DOHH2 (cell line): ENCODE data around the gene ANXA10.
"Not testable (repeated sequence)": the region's sequence is repeated elsewhere in the genome, so short reads cannot be mapped to it uniquely, and the experiment has no call there.

Source experiments
- H3F3A ChIP-seq: fragments of 200-600 bp; sonication (generic), shearing (Covaris generic); 2 replicates; pipeline ENCODE4 v1.6.0; 2016; ENCODE audit warnings: antibody characterized with exemption, mild to moderate bottlenecking; ENCODE audit not compliant: control insufficient read depth, insufficient read depth
- H3K27ac ChIP-seq: fragments of 200-600 bp; sonication (generic); 2 replicates; pipeline ENCODE4 v1.5.1; 2014; ENCODE audit warnings: low read depth, mild to moderate bottlenecking, low read length, moderate library complexity
- H3K27me3 ChIP-seq: fragments of 200-600 bp; sonication (generic); 2 replicates; pipeline ENCODE4 v1.6.1; 2014; ENCODE audit warnings: mild to moderate bottlenecking, low read length, mixed read lengths; ENCODE audit not compliant: control insufficient read depth
- H3K36me3 ChIP-seq: fragments of 200-600 bp; sonication (generic); 2 replicates; pipeline ENCODE4 v1.6.1; 2014; ENCODE audit warnings: mild to moderate bottlenecking, low read length, moderate library complexity, mixed read lengths; ENCODE audit not compliant: control insufficient read depth
- H3K4me1 ChIP-seq: fragments of 200-600 bp; sonication (generic); 2 replicates; pipeline ENCODE4 v1.6.1; 2014; ENCODE audit warnings: mild to moderate bottlenecking, low read length, mixed read lengths; ENCODE audit not compliant: control insufficient read depth
- H3K4me2 ChIP-seq: fragments of 200-600 bp; sonication (generic); 2 replicates; pipeline ENCODE4 v1.6.0; 2014; ENCODE audit warnings: mild to moderate bottlenecking, low read length, moderate library complexity
- H3K4me3 ChIP-seq: fragments of 200-600 bp; sonication (generic); 2 replicates; pipeline ENCODE4 v1.5.1; 2014; ENCODE audit warnings: mild to moderate bottlenecking, low read length, mixed read lengths
- H3K79me2 ChIP-seq: fragments of 200-600 bp; sonication (generic); 2 replicates; pipeline ENCODE4 v1.6.1; 2014; ENCODE audit warnings: mild to moderate bottlenecking, low read length, mixed read lengths; ENCODE audit not compliant: control insufficient read depth
- H3K9me2 ChIP-seq: fragments of 200-600 bp; sonication (generic); replicated peaks from 2 replicates; pipeline ENCODE4 v1.6.1; 2014; ENCODE audit warnings: mild to moderate bottlenecking, low read length, mixed read lengths; ENCODE audit not compliant: control insufficient read depth
- H3K9me3 ChIP-seq: fragments of 200-600 bp; sonication (generic); 2 replicates; pipeline ENCODE4 v1.6.1; 2014; ENCODE audit warnings: antibody characterized with exemption, low read length, mixed read lengths; ENCODE audit not compliant: control insufficient read depth, insufficient read depth
- H4K20me1 ChIP-seq: fragments of 200-600 bp; sonication (generic); 2 replicates; pipeline ENCODE4 v1.6.0; 2014; ENCODE audit warnings: low read depth, mild to moderate bottlenecking, antibody characterized with exemption, low read length, moderate library complexity; ENCODE audit not compliant: control insufficient read depth, insufficient read depth
- EZH2phosphoT487 ChIP-seq: fragments of 200-600 bp; sonication (generic); IDR thresholded peaks from 2 replicates; pipeline ENCODE4 v1.6.1; 2017; ENCODE audit warnings: borderline replicate concordance, mild to moderate bottlenecking, antibody characterized with exemption, low read length, moderate library complexity, mixed read lengths
- TF ChIP-seq, protein P1 (sequence below): fragments of 200-600 bp; sonication (generic); IDR thresholded peaks from one replicate; pipeline ENCODE4 v1.5.1; 2014; ENCODE audit warnings: antibody characterized with exemption, mild to moderate bottlenecking, low read depth, low read length; ENCODE audit not compliant: poor library complexity, severe bottlenecking

ANXA10 gene

DNA sequence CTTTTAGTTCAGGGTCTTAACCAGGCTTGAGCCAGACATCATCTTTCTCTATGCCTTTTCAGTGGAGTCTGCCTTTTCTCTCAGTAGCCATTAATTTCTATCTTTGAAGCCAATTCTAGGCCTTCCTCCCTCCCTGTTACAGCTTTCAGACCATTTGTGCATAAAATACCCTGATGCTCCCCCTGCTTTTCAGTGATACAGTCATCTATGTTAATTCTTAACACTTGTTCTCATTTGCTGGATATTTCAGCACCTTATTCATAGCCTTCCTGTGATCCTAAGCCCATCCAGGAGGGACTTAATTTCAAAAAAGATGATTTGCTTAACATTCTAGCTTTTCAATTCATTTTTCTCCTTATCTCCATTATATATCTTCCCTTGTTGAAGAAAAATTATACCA is 42.3 kb downstream of the ANXA10 start:
- no peaks in the 10 kb centered on the region for H3K79me2 ChIP-seq
- H4K20me1 ChIP-seq, result no peaks in the 10 kb centered on the region
- no peaks in the 10 kb centered on the region for H3F3A ChIP-seq
- no peak overlapping the region for H3K4me2 ChIP-seq
- H3K9me3 ChIP-seq, result no peaks in the 10 kb centered on the region
- H3K27ac ChIP-seq, result no peak overlapping the region
- H3K9me2 ChIP-seq, result no peaks in the 10 kb centered on the region
- H3K27me3 ChIP-seq, result no peaks in the 10 kb centered on the region
- H3K4me3 ChIP-seq, result no peak overlapping the region
- no peak for TF ChIP-seq EZH2phosphoT487
- TF ChIP-seq, protein P1, sequence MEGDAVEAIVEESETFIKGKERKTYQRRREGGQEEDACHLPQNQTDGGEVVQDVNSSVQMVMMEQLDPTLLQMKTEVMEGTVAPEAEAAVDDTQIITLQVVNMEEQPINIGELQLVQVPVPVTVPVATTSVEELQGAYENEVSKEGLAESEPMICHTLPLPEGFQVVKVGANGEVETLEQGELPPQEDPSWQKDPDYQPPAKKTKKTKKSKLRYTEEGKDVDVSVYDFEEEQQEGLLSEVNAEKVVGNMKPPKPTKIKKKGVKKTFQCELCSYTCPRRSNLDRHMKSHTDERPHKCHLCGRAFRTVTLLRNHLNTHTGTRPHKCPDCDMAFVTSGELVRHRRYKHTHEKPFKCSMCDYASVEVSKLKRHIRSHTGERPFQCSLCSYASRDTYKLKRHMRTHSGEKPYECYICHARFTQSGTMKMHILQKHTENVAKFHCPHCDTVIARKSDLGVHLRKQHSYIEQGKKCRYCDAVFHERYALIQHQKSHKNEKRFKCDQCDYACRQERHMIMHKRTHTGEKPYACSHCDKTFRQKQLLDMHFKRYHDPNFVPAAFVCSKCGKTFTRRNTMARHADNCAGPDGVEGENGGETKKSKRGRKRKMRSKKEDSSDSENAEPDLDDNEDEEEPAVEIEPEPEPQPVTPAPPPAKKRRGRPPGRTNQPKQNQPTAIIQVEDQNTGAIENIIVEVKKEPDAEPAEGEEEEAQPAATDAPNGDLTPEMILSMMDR, result no peak
- no peaks in the 10 kb centered on the region for H3K36me3 ChIP-seq
- H3K4me1 ChIP-seq, result no peaks in the 10 kb centered on the region

GRCh38 chr4:168135860-168136259 is 43.5 kb downstream of the ANXA10 start:
- not testable (repeated sequence) for H3K79me2 ChIP-seq, H3K27me3 ChIP-seq, H3K27ac ChIP-seq, H3K4me2 ChIP-seq, H3K9me2 ChIP-seq, H3K9me3 ChIP-seq, H3K4me3 ChIP-seq, H3F3A ChIP-seq, H4K20me1 ChIP-seq, H3K36me3 ChIP-seq, H3K4me1 ChIP-seq

DNA sequence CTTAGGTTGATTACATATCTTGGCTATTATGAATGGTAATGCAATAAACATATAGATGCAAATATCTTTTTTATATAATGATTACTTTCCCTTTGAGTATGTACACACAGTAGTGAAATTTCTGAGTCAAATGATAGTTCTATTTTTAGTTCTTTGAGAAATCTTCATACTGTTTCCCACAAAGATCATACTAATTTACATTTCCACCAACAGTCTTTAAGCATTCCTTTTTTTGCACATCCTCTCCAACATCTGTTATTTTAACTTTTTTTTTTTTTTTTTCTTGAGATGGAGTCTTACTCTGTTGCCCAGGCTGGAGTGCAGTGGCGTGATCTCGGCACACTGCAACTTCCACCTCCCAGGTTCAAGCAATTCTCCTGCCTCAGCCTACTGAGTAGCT is 45.4 kb downstream of the ANXA10 start:
- H3K9me2 ChIP-seq, H4K20me1 ChIP-seq, H3K4me1 ChIP-seq, H3K27me3 ChIP-seq, H3K79me2 ChIP-seq, H3K27ac ChIP-seq, H3K36me3 ChIP-seq, H3K4me2 ChIP-seq, H3F3A ChIP-seq, H3K4me3 ChIP-seq, H3K9me3 ChIP-seq: not testable (repeated sequence)

DNA sequence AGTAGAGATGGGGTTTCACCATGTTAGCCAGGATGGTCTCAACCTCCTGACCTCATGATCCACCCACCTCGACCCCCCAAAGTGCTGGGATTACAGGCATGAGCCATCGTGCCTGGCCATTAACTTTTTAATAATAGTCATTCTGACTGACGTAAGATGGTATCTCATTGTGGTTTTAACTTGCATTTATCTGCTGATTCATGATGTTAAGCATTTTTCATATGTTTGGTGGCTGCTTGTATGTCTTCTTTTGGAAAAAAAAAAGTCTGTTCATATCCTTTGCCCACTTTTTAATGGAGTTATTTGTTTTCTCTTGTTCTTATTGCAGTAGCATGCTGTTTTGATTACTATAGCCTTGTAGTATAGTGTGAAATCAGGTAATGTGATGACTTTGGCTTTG is 45.8 kb downstream of the ANXA10 start:
- TF ChIP-seq, protein P1, result no peak
- TF ChIP-seq EZH2phosphoT487, result no peak
- Histone ChIP-seq H3F3A (no peaks in the 10 kb centered on the region), H3K9me3 (no peaks in the 10 kb centered on the region), H3K4me1 (no peaks in the 10 kb centered on the region), H3K4me3 (no peak overlapping the region), H3K27me3 (no peaks in the 10 kb centered on the region), H3K9me2 (no peaks in the 10 kb centered on the region), H3K4me2 (no peak overlapping the region), H3K36me3 (no peaks in the 10 kb centered on the region), H4K20me1 (no peaks in the 10 kb centered on the region), H3K27ac (no peak overlapping the region), H3K79me2 (no peaks in the 10 kb centered on the region)

GRCh38 chr4:168139336-168139735 is 47.0 kb downstream of the ANXA10 start:
- Histone ChIP-seq H3K9me3 (no peaks in the 10 kb centered on the region), H3K4me3 (no peak overlapping the region), H4K20me1 (no peaks in the 10 kb centered on the region), H3K4me2 (no peak overlapping the region), H3K27me3 (no peaks in the 10 kb centered on the region), H3K36me3 (no peaks in the 10 kb centered on the region), H3K9me2 (no peaks in the 10 kb centered on the region), H3F3A (no peaks in the 10 kb centered on the region), H3K4me1 (no peaks in the 10 kb centered on the region), H3K27ac (no peak overlapping the region), H3K79me2 (no peaks in the 10 kb centered on the region)
- TF ChIP-seq EZH2phosphoT487, result no peak
- TF ChIP-seq, protein P1, result no peak
